NCI-H748 treated with DMSO at 0.1 percent for 48 hours (cell line): ENCODE results near the gene TUBB2B.

Source experiments
- DNase-seq: peaks from one replicate; lab custom pipeline; 2025; lab: John Stamatoyannopoulos, UW

Gene TUBB2B

DNA sequence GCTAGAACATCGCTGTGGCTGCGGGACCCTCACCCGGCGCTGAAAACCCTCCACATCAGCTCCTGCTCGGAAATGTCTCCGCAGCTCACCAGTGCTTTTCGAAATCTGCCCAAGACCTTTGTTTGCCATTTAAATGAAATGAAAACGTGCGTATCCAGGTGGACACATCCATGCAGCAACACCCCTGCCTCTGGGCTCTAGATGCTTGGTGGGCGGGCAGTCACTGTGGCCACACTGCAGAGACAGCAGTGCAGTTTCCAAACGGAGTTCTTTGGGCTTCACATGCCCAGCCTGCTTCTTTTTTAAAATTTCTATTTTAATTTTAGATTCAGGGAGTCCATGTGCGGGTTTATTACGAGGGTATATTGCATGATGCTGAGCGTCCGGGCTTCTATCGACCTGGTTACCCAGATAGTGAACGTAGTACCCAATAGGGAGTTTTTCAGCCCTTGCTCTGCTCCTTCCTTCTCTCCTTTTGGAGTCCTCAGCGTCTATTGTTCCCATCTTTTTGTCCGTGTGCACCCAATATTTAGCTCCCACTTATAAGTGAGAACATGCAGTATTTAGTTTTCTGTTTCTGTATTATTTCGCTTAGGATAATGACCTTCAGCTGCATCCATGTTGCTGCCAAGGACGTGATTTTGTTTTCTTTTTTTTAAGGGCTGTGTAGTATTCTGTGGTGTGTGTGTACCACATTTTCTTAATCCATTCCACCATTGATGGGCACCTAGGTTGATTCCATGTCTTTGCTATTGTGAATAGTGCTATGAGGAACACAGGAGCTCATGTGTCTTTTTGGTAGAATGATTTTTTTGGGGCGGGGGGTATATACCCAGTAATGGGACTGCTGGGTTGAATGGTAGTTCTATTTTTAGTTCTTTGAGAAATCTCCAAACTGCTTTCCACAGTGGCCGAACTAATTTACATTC is 4.8 kb upstream of the TUBB2B start:
- DNase-seq: peak; percentile 79

DNA sequence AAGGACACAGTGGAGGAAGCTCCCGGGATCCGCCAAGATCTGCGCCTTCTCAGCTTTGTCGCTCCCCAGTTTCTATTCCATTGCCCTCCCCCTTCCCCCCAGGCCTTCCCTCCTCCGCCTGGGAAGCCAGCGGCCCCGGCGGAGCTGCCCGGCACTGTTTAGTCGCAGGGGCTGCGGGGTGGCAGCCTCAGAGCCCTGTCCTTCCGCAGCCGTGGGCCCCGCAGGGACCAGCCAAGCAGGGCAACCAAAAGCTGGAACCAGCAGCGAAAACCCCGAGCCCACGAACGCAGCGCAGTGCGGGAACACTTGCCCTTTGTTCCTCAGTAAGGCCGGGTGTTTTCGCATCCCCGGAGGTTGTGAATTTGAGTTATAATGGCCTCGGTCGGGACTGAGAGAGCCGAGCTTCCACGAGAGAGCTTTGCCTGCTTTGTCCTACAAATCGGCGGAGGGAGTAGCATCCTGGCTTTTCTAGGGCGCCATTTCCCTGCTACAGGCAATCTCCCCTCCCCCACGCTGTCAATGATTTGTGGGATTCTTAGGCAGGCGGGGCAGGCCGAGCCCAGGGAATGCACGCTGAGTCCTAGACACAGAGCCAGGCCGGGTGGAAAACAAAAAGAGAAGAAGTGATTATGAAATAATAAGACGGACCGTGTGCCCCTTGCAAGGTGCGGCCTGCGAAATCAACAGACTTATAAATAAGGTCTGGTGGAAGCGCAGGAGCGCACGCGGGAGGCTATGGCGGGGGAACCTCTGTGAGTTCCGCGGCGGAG is 4.0 kb upstream of the TUBB2B start:
- DNase-seq: peak; percentile 95

DNA sequence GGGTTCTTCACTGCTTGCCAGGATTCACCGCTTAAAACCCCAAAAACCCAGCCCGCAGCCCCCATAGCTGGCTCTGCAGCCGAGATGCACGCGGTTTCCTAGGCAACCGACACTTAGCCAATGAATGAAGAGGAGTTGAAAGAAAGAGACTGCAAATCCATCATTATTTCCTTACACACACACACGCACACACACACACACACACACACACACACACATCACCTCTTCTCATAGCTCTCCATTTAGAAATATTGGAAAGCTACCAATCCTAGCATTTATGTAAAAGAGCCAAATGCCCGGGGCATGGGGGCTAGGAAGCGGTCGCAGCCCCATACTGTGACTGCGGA is 3.4 kb upstream of the TUBB2B start:
- DNase-seq: peak; percentile 93

DNA sequence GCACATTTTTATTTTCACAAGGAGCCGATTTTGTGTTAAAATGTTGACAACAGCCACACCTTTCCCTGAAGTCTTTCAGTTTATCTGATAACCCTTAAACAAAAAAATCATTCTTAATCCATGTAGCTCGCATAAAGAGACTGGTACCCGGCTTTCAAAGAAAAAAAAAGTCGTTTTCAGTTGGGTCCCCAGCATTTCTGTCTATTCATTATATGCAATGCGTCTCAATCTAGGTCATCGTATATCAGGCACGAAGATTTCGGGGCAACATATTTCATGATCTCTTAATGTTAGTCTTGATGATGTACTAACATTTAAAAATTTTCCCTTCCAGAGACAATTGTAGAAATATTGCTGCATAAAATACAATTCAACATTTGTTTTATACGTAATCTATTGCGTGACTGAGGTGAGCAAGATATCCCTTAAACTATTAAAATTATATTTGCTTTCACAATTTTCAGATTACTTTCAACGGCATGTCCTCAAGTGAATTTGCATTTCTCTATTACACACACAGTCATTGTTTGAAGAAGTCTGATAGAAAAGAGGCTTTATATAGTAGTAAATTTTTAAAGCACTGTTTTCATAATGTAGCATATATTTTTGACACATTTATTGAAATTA is 2.9 kb upstream of the TUBB2B start:
- peak; percentile 37 for DNase-seq

DNA sequence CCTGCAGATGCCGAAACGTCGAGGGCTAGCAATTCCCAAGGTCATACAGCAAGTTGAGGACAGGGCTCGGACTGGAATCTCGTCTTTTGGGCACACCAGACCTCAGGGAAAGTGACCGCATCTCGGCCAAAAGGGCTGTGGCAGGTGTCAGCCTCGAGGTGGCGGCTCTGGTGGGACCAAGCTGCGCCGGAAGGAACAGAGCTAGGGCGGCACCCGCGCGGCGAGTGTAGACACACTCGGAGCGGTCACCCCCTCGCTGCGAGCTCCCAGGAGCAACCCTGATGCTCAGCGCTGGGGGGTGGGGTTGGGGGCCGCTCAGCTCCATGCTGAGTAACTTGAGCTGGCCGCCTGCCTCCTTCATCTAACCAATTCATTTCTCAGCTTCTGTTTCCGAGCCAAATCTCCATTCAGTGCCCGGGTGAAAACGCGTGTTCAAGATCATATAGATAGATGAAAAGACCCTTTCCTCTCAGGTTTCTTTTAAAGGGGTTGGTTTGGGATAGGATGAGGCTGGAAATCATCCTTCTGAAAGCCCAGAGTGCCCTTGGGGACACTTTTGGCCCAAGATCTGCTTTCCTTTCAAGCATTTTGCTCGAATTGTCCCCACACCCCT is 2.2 kb upstream of the TUBB2B start:
- DNase-seq: peak; percentile 78

DNA sequence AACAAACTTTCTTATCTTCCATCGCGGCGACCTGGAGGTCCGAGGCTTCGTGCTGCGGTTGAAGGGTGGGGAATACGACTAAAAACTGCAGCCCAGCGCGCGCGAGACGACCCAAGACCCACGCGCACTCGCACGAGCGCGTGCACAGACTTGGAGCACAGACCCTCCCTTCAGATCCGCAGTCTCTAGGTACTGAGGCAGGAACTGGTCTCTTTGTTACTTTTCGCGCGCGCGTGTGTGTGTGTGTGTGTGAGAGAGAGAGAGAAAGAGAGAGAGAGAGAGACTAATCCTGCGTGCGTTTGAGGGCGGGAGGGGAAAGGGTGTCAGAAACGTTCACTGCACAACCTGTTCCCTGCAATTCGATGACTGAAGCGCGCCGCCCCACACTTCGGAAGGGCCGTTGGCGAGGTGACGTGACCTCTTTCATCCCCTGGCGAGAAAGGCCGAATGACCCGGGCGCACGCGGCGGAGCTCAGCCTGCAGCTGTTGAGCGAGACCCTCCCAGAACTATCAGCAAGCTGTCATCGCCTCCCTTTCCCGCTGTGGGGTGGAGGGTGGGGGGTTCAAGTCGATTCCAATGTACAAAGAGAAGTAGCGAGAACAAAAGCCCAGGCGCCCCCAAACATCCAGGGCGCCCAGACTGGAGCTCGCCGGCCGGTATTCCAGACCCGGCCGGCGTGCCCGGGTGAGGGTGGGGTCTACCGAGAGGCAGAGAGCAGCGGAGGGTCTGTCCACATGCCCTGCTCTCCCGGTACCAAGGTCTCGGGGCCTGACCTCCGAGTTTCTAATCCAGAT is 1.5 kb upstream of the TUBB2B start:
- DNase-seq: peak; percentile 84

DNA sequence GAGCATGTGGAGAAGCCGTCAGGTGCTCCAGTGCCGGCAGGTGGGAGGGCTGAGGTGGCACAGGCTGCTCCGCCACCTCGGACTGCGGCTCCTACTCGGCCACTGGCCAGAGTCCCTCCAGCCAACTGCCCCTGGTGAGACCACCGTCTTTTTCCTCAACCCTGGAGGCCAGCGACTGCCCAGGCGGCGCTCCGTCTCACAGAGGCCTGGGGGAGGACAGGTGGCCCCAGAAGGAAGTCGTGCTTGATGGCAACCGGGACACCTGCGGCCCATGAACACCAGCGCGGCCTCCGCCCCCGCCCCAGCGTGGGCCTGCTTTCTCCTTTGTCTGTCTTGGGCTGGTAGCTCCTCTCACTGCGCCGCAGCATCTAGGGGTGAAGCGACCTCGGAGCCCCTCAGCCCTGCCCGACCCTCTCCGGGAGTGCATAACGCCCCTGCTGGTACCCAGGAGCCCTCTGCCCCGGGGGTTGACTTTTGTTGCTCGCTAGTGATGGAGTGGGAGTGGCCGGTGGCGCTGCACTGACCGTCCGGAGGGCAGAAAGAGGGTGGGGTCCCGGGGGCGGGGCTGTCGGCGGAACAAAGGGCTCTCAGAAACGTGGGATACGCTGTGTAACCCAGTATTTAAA is 706 bp upstream of the TUBB2B start:
- DNase-seq: peak; percentile 95

DNA sequence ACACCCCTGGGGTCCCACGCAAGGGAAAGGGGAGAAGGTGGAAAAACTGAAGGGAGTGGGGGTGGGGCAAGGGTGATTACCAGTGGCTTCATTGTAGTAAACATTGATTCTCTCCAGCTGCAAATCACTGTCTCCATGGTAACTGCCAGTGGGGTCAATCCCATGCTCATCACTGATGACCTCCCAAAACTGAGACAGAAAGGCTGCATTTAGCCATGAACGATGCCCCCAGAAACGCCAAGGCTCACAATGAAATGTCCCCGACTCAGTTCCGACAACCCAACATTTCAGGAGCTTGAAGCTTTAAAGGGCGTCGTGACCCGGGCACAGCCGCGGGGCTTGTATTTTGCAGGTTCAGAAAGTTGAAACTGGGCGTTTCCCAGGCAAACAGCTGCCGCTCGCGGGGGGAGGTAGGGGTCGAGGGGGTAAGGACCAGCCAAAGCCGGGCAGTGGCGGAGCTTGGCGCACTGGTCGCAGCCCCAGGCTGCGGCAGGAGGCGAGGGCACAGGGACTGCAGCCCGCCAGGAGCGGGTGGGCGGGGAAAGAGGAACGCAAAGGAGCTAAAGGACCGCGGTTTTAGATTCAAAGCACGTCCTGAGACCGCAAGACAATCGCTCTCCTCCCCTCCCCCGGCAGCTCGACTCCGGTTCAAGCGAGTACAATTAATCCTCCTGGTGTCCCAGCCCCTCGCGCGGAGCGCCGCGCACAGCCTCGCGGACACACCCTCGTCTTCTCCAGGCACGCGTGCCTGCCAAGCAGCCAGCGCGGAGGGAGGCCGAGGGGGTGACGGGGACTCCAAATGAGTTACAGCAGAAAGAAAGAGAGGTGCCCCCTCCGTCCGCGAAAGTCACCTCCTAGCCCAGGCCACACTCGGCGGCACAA is 731 bp downstream of the TUBB2B start:
- DNase-seq: peak; percentile 62

DNA sequence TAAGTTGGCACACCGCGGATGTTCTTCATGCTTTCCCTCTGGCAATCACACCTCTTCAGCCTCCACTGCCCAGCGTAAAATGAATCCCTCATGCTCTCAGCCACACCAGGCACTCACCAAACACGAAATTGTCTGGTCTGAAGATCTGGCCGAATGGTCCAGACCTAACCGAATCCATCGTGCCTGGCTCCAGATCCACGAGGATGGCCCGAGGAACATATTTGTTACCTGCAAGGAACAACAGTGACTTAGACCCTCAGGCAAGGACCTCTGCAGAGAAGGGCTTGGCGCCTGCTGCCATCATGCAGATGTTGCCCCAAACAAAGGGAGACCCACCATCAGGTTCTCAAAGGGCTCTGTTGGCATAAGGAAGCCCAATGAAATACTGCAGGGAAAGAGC is 1.4 kb downstream of the TUBB2B start:
- DNase-seq: no peak

DNA sequence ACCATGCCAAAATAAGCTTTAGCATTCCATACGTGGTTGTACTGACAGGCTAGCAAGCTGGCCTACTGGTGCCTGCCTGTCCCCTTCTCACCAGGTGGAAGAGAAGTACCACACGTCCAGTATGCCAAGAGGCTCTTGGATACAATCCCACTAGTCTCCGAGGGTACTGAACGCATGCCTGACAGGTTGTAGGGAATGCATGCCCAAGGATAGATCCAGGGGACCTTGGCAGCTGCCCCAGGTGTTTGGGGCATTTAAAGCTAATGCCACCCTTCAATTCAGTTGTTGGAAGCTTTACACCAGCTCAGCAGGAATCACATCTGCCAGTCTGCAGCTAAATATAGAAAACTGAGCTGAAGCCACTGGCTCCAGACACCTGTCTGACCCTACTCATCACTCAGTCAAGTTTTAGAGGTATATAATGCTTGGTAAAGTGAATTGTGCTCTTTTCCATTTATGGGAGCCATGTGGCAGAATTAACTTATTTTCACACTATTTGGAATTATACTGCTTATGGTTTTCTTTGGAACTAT is 4.9 kb downstream of the TUBB2B start:
- no peak for DNase-seq

DNA sequence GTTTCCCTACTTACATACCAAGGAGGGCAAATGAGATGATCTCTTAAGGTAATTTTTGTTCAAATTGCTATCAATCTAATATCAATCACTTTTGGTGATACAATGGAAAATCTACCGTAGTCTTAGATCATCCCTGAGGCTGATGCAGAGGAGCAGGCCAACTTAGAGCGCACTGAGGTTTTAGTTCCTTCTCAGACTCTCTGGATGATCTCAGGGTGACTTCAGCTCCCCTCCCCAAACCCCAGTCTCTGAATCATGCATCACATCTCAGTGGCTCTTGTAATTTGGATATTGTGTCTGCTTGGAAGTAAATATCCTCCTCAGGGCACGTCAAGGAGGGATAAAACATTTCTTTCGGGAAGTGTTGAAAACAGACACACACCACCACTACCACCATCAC is 5.9 kb downstream of the TUBB2B start:
- DNase-seq: no peak

DNA sequence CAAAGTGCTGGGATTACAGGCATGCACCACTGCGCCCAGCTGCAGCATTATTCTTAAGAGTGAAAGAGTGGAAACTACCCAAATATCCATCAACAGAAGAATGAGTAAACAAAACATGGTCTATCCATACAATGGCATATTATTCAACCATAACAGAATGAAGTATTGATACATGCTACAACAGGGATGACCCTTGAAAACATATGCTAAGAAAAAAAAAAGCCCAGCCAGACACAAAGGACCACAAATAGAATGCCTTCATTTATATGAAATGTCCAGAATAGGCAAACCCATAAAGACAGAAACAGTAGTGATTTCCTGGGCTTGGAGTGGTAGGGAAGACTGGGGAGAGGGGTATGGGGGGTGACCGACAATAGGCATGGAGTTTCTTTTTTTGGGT is 7.1 kb downstream of the TUBB2B start:
- no peak for DNase-seq

DNA sequence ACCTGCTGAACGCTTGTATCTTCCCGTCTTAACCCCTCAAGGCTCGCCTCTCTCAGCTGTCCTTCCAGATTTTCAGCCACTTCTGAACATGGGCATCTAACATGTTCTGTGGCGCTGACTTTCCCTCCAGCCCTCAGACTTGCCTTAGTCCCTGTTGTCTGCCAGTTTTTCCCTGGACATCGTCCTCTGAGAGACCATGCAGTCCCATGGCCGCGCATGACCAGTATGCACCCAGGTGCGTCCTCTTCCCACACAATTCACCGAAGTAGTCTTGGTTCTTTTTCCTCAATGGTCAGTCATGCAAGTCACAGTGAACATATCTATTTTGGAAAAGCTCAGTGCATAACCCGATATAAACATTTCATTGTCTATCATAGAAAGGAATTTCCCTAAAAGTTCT is 9.2 kb downstream of the TUBB2B start:
- no peak for DNase-seq

DNA sequence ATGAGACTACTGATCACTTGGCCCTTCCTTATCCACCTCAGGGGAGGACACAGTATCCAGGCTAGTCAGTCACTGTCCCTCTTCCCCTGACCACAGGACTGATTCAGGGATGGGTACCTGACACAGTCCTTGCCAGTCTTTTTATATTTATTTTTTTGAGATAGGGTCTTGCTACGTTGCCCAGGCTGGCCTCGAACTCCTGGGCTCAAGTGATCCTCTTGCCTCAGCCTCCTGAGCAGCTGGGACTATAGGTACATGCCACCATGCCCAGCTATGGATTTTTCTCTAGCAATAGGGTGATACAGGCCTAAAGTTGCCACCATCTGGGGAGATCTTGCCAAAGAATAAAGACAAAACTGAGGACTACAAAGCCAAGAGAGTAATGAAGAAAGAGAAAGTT is 10.2 kb downstream of the TUBB2B start:
- no peak for DNase-seq

DNA sequence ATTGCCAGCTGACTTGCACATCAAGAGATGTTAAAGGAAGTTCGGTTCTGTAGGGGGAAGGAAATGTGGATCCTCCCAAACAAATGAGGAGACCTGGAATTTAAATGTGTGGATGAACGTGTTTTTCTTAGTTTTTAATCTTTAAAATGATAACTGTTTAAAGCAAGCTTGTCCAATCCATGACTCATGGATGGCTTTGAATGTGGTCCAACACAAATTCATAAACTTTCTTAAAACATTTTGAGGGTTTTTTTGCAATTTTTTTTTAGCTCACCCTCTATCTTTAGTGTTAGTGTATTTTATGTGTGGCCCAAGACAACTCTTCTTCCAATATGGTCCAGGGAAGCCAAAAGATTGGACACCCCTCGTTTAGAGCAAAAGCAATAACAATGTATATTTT is 12.6 kb downstream of the TUBB2B start:
- no peak for DNase-seq

DNA sequence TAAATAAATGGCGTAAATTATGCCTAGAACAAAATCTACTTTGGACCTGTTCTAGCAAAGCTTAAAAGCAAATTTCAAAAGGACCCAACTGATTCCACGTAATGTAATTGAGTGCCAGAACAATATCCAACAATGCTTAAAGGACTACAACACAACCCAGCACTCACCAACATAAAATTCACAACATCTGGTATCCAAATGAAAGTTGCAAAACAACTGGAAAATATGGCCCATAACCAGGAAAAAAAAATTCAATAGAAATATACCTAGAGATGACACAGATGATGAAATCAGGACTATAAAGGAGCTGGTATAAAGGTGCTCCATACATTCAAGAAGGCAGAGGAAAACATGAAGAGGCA is 14.1 kb downstream of the TUBB2B start:
- DNase-seq: no peak

DNA sequence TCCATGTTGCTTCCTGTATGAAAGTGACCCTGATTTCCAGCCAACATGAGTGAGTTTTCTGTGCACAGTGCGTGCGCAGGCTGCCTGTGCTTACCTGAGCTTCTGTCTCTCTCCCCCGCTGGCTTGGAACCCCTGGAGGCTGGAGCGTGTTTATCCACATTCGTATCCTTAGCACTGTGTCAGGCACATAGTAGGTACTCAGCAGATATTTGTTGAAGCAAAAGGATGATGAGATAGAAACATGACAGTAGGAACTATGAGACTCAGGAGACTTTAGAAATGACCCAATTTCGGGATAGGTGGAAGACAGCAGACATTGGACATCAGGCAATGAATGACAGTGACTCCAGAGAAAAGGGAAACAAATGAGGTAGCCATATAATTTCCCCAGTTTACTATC is 15.2 kb downstream of the TUBB2B start:
- no peak for DNase-seq

DNA sequence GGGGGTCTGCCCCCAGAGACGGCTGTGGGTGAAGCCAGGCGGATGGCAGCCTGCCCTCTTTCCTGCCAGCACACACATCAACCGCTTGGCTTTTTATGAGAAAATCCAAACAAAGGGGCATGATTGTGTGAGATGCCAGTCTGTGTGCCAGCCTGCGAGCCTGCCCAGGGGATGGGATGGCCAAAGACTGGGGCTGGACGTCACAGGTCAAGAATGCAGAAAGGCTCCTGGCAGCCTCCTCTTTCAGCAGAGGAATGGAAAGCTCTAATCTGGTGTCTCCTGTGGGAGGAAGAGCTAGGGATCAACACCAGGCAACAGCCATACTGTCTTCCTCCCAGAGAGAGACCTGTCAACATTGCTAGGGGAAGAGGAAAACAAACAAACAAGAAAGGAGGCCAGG is 15.8 kb downstream of the TUBB2B start:
- DNase-seq: no peak

DNA sequence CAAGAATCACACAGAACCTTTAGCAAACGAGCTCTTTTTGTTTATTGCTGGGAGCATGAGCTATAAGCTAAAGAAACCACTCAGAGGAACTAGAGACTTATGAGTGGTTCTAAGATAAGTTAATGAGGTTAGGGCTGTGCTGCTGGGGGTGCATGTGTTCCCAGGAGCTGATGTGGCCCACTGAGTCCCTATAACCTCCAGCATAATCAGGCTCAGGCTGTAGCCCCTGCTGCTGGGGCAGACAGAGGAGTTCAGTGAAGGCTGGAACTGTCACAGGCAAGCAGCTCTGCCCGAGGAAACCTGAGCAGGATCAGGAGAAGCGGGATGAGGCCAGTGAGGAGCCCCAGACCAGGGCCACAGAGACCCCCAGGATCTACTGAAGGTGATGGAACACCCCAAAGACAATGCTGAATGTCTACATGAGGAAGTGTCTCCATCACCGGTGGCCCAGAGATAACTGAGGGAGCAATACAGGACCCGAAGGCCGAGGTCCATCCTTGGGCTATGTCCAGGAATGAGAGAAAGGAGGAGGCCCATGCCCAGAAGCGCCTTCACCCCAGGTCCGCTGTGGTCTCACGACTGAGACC is 17.3 kb downstream of the TUBB2B start:
- no peak for DNase-seq
